Activated CD8-positive, alpha-beta memory T cell treated with anti-CD3 and anti-CD28 coated beads for 24 hours (primary cell): ENCODE data around the gene ODR4.
"Not testable (repeated sequence)": the region's sequence is repeated elsewhere in the genome, so short reads cannot be mapped to it uniquely, and the experiment has no call there.

Experiments used
- DNase-seq: peaks from one replicate; pipeline ENCODE4 v3.0.0-alpha.2; 2020

Gene ODR4

DNA sequence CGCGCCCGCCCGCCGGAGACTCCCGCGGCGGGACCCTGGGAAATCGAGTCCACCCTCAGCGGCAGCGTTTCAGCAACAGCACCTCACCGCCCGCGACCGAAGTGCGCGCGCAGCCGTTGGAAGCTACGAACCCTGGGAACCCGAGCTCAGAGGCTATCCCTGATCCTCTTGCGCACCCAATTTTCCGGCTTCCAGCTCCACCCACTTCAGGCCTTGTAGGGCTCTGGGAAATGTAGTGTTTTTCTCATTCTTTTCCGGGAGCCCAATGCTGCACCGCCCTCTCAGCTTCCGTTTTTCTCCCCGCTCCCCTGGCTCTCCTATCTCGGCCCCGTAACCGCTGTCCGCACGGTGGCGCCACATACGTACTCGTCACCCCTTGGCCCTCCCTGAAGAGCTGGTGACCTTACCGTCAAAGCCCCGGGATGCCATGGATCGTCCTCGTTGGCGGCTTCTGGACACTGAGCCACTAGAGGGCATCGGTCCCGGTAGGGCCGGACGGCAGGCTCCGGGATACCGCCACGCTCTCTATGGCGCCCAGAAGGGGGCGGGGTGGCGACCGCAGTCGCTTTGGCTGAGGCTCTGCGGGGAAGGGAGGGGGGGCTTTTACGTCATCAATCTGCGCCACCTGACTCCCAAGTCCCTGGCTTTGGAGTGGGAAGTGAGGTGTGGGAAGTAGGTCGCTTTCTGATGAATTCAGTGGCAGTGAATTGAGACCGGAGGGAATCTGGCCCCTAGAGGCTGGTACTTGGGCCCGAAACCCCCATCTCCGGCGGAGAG lies at the start of gene ODR4, which contains the start of gene TPR:
Gene ODR4 (plus strand): TSS at position 687 of the 777 bp plus-strand sequence. CDS start 3,948 bp downstream, outside the sequence.
Gene TPR (minus strand): TSS at position 102 of the 777 bp plus-strand sequence. CDS start 225 bp downstream, outside the sequence.
- DNase-seq = peak; percentile 99

DNA sequence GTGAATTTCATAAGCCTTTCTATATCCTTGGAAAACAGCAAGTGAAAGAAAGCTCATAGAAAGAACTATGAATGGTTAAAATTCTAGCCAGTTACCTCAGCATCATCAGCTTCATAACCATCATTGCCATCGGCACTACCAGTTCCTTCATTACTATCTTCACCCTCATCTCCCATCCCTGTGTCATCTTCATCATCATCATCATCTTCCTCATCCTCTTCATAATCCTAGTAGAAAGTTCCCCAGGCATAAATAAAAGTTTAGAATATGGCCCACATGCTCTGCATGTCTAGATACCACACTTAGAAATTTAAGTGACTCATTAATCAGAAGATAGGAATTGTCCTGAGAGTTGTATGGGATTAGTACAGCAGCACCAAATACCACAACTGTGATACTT lies 49.6 kb upstream of the ODR4 start:
- no peak for DNase-seq

DNA sequence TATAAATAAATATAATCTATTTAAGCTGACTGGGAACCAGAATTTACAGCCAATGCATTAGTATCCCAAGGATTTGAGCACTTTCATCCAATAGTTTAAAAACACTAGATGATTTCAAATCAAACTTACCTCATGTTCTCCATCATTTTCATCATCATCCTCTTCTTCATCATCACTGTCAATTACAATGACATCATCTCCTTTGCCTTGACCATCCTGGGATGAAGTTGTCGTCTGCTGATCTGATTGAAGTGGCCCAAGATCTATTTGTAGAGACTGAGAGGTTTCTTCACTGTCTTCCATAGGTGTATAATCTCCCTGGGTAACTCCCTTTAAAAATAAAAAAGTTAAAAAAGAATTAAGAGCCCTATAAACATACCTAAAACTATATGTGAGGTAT lies 48.3 kb upstream of the ODR4 start:
- no peak for DNase-seq

DNA sequence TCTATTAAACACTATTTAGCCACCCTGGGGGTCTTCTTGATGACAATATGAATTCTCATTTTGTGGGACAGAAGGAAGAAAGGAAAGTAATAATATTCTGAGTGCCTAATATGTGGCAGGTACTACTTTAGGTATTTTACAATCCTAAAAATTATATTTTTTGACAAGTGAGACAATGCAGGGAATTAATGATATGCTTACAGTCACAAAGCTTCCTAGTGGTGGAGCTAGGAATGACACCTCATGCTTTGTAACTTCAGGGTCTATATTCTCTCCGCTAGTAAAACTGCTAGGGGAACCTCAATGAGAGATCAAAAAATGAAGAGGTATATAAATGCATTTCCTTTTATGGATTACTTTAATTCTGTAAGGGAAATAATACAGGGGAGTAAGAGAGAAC lies 44.9 kb upstream of the ODR4 start:
- no peak for DNase-seq

DNA sequence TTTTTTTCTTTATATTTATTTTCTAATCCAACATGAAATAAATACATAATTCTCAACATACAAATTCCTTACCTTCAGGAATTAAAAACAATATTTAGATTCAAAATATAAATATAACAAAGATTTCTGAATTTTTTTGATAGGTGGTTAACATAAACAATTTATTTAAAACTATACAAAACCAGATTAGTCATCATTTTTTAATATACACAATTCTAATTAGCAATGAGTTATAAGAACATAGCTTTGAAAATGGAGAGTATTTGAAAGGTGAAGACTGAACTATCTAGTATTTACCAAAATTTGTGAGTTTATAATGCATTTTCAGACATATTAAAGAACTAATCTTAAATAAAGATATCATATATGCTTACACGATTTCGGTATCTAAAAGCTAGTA lies 38.1 kb upstream of the ODR4 start:
- no peak for DNase-seq

DNA sequence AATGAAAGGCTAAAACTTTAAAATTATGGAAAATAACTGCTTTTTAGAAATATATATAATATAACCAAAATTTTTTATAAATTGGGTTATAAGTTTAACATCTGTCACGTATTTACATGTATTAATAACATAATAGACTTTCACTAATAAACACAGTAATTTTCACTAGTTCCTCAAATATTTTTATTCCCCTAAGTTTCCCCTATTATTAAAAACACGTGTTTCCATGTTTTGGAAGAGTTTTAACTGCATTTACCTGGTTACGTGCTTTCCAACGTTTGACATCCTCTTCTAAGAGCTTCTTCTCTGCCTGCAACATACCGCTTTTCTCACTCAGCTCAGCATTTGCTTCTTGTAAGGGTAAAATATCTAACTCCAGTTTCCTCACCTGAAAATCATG lies 34.9 kb upstream of the ODR4 start:
- DNase-seq = no peak

DNA sequence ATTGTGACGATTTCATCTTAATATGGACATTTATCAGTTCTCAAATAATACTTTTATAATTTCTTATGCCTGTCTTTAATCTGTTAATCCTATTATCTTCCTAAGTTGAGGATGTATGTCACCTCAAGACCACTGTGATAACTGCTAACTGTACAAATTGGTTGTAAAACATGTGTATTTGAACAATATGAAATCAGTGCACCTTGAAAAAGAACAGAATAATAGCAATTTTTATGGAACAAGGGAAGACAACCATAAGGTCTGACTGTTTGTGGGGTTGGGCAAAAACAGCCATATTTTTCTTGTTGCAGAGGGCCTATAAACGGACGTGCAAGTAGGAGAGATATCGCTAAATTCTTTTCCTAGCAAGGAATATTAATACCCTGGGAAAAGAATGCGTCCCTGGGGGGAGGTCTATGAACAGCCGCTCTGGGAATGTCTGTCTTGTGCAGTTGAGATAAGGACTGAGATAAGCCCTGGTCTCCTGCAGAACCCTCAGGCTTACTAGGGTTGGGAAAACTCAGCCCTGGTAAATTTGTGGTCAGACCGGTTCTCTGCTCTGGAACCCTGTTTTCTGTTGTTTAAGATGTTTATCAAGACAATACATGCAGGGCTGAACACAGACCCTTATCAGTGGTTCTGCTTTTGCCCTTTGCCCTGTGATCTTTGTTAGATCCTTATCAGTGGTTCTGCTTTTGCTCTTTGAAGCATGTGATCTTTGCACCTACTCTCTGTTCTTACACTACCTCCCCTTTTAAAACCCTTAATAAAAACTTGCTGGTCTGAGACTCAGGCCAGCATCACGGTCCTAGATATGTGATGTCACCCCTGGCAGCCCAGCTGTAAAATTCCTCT lies 27.6 kb upstream of the ODR4 start:
- not testable (repeated sequence) for DNase-seq

DNA sequence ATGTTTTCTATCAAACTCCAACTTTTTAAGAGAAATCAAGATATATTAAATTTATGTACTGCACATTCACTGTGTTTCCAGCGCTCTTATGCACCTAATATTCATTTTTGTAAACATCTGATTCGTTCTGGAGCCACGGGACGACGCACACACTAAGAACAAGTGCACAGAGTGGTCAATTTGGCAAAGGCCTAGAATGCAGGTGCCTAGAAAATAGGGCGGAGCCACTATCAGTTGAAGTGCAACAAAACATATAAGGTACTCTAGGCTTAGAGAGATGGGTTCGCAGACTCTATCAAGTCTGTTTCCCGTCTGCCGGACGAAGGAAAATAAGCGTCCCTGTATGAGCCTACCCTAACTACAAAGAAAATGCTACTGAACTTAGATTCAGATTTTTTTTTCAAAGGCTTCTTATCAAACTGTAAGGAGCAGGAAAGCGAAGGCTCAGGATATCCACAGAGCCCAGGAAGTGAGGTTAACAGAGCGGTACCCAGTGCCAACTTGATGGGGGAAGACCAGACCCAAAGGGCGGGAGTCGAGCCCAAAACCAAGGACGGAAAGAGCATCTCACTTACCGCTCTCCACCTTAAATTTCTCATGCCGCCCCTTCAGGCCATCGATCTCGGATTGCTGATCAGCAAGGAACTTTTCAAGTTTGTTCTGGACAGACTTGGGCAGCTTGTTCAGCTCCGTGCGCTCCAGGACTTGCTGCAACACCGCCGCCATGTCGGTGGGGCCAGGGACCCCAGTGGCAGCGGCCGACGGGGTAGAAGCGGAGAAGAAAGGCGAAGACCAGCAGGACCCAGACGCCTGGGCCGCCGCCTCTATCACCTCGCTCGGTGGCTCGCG lies 1.1 kb upstream of the ODR4 start:
- DNase-seq = no peak

DNA sequence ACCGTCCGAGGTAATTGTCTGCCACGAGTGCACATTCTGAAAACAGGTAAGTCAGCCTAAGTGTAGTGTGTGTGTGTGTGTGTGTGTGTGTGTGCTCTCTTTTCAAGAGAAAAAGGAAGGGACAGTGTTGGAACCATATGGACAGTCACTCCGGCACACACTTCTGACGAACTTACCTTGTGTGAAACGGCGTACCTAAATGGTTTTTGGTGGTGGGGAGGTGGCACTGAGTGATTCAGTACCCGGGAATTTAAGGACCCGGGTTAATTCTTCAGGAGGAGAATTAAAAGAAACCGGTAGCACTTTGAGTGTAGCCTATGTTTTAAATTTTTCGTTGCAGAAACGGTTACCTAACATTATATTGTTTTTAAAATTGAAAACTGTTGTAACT lies 286 bp downstream of the ODR4 start:
- DNase-seq = no peak

DNA sequence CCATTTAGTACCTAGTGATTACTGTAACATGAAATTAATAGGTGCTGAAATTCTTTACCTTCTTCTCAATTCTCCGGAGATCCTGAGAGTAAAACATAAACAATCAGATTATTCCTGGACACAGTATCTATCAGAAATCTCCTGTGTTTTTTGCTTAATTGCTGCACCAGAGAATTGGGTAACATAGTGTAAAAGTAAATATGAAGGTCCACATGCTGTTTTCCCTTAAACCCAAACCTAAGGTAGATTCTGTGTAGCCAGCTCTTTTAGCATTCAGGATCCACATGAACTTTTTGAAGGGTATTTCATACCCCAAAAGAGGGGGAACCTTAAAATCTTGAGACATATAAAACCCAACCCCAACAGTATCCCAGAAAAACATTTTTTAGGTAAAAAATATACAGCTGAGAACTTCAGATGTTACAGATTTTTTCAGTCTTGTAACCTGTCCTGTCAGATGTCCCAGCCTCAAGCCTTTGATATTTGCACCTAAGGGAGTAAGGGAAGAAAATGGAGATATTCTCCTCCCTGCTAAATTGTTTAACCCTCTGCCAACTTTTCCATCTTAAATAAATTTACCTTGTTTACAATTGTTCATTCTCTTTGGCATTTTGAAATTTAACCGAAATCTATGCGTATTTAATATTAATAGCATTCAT lies 11.2 kb downstream of the ODR4 start:
- no peak for DNase-seq

DNA sequence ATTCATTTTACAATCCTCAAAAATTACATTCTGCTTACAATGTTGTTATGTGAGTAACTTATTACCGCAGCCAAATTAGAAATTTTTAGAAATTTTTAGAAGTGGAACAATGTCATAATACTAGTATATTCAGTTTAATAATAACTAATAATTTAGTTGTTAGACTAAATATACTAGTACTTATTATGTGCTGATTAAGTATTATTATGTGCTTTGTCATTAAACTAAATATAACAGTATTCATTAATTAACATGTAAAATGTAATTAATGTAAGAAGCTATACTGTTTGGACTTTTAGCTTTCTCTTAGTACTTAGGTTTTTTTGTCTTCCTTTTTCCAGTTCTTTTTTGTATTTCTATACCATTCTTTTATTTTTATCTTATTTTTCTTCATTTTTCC lies 15.3 kb downstream of the ODR4 start:
- DNase-seq = no peak

DNA sequence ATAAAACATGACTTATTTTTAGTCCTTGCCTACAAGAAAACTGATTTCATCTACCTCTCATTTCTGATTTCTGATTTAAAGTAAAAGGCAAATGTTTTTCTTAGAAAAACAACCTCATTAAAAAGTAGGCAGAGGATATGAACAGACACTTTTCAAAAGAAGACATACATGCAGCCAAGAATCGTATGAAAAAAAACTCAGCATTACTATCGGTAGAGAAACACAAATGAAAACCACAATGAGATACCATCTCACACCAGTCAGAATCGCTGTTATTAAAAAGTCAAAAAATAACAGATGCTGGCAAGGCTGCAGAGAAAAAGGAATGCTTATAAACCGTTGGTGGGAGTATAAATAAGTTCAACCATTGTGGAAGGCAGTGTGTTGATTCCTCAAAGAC lies 16.2 kb downstream of the ODR4 start:
- DNase-seq = no peak

DNA sequence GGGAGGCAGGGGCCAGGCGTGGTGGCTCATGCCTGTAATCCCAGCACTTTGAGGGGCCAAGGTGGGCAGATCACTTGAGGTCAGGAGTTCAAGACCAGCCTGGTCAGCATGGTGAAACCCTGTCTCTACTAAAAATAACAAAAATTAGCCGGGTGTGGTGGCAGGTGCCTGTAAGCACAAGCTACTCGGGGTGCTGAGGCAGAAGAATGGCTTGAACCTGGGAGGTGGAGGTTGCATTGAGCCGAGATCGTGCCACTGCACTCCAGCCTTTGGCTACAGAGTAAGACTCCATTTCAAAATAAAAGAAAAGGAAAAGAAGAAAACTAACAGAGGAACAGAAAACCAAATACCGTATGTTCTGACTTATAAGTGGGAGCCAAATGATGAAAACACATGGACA lies 17.1 kb downstream of the ODR4 start:
- DNase-seq = not testable (repeated sequence)

DNA sequence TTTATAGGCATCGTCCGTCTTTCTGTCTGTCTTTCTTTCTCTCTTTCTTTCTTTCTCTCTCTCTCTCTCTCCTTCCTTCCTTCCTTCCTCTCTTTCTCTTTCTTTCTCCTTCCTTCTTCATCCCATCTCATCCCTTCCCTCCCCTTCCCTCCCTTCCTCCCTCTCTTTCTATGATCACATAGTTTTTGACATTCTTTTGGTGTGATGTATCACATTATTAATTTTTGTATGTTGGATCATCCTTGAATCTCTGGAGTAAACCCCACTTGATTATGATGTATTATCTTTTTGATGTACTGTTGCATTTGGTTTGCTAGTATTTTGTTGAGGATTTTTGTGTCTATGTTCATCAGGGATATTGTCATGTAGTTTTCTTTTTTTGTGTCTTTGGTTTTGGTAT lies 25.8 kb downstream of the ODR4 start:
- DNase-seq = not testable (repeated sequence)

DNA sequence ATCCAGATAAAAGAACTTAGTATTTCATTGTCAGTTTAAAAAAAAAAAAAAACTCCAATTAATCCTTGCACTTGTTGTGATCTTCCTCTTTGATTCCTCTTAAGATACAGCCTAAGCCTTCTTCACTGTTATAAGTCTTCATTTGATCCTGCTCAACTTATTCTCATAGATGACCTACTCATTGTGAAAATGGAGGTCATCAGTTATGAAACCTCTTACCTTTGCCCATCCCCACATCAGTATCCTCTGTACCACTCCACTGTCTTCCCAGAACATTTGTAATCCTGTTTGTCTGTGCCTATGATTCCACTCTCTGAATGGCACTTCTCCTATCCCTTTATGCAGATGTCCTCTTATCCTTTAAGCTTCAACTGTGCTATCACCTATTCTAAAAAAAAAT lies 28.0 kb downstream of the ODR4 start:
- DNase-seq = no peak

DNA sequence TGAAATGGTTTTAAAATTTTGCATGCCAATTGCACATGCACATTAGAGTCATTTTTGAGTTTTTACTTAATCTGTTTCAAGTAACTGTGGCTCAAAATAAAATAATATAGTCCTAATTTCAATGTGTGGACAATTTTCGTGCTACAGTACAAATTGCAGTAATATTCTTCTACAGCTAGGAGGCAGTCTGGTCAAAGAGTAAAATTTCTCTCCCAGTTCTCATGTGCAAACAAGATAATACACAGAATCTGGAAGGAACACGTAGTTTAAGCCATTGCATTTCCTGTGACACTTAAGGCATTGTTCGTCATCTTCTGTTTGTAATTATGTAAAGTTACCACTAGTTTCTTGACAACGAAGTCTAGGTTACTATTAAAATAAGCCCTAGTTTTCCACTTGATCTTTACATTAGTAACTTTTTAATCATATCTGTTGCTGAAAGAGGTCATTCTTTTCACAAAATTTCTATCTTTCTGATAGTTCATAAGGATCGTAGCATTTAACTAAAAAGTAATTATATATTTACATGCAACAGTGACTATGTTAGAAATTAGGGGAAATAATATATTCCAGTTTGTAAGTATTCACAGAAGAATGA lies 28.9 kb downstream of the ODR4 start:
- DNase-seq = no peak

DNA sequence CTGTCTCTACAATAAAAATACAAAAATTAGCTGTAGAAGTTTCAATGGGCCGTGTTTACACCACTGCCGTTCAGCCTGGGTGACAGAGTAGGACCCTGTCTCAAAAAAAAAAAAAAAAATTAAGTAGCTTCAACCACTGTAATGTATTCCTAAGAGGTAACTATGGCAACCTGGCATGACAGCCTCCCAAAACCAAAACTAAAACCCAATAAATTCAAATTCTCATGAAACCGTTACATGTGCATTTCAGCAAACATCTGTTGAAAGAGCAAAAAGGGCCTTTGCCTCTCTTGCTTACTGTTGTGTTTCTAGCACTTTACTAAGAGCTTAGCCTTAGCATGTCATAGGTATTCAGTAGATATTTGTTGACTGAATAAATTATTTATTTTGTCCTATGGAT lies 33.5 kb downstream of the ODR4 start:
- no peak for DNase-seq

DNA sequence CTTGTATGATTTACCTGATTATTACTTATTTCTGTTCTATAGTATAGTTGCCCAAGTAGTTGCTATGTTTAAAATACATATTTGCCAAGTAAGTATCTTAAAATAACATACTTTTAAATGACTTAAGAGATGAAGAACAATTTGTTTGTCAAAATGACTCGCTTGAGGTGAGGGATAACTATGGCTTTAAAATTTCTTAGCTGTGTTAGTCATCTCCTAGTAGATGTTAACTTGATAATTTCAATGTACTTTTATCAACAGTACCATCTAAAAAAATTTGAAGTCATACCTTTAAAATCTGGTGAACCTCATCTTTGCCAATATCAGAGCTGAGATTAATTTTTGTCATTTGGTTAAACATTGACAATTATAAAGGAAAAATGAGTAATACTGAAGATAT lies 37.7 kb downstream of the ODR4 start:
- DNase-seq = no peak

DNA sequence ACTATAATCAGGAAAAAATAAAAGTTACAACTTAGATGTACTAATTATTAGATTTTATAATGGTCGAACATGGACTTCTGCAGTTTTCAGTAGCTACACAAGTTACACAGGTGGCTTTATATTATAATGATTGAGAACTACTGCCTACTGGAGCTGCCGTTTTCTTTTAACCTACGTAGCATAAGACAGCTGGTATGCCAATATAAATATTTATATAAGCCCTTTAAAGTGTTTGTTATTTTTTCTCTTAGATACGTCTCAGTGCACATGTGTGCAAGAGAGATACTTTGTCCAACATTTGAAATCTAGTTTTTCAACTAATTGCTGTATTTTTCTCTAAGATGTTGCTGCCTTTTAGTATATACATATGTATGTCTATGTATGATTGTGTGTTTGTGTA lies 42.9 kb downstream of the ODR4 start:
- DNase-seq = no peak

DNA sequence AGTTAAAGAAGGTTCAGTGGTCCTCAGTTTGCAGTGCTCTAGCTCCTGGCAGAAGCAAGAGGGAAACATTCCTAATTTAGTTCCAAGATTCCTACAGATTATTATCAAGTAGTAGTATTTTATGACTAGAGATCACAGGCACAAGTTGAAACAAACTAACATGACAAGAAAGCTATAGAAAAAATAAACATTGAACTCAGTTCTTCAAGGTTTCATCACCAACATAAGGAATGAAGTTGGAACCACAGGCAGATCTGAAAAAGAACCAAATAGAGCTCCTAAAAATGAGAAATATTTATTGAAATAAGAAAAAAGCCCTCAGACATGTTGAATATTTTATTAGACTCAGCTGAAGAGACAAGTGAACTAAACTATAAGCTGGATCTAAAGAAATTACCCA lies 44.7 kb downstream of the ODR4 start:
- no peak for DNase-seq

DNA sequence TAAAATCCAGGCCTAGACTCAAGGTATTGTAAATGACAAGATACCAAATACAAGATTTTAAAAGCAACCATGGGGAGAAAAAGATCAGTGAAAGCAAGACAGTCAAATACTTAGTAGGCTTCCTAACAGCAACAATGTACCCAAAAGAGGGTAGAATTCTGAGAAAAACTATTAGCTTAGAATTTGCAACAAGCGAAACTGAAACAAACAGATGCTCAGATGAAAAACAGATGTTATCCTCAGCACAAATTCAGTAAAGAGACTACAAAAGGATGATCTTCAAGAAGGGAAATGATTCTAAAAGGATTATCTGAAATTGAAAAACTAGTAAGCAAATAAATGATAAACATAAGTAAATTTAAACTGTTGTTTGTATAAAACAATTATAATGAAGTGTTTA lies 45.3 kb downstream of the ODR4 start:
- DNase-seq = no peak

DNA sequence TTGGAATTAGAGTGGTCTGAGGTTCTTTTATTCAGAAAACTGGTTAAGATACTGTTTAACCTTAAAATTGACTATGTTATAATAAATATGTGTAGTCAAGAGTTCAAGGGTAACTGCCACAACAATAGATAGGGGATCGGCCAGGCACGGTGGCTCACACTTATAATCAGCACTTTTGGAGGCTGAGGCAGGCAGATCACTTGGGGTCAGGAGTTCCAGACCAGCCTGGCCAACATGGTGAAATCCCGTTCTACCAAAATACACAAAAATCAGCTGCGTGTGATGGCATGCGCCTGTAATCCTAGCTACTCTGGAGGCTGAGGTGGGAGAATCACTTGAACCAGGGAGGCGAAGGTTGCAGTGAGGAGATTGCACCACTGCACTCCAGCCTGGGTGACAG lies 45.8 kb downstream of the ODR4 start:
- DNase-seq = no peak
